Activated T-cell treated with anti-CD3 and anti-CD28 coated beads, Interleukin-2, amount 50 U/mL, for 24 hours (primary cell): ENCODE data around the gene GALNT2.

Experiments
- DNase-seq: peaks from one replicate; pipeline ENCODE4 v3.0.0-alpha.2; 2020
- H3K27ac Mint-ChIP-seq: 2 replicates; pipeline ENCODE4 v1.8.0; 2020; ENCODE audit warnings: mild to moderate bottlenecking, mixed read lengths
- H3K27me3 Mint-ChIP-seq: 2 replicates; pipeline ENCODE4 v1.8.0; 2020; ENCODE audit warnings: mixed read lengths
- H3K36me3 Mint-ChIP-seq: 2 replicates; pipeline ENCODE4 v1.8.0; 2020; ENCODE audit warnings: low read depth, mixed read lengths
- H3K4me1 Mint-ChIP-seq: 2 replicates; pipeline ENCODE4 v1.8.0; 2020; ENCODE audit warnings: low read depth, mixed read lengths
- H3K4me3 Mint-ChIP-seq: 2 replicates; pipeline ENCODE4 v1.8.0; 2020; ENCODE audit warnings: mild to moderate bottlenecking, moderate library complexity, mixed read lengths
- H3K9me3 Mint-ChIP-seq: 2 replicates; pipeline ENCODE4 v1.8.0; 2020; ENCODE audit warnings: mixed read lengths

GALNT2 gene

GRCh38 chr1:230061801-230062200, 5.2 kb upstream of the GALNT2 start:
- no peak for DNase-seq
- Mint-ChIP-seq H3K27ac (no peak overlapping the region), H3K4me1 (peaks cover 16% of the 10 kb centered on the region), H3K27me3 (no peaks in the 10 kb centered on the region), H3K4me3 (no peak overlapping the region), H3K9me3 (peaks cover 17% of the 10 kb centered on the region), H3K36me3 (no peaks in the 10 kb centered on the region)

DNA sequence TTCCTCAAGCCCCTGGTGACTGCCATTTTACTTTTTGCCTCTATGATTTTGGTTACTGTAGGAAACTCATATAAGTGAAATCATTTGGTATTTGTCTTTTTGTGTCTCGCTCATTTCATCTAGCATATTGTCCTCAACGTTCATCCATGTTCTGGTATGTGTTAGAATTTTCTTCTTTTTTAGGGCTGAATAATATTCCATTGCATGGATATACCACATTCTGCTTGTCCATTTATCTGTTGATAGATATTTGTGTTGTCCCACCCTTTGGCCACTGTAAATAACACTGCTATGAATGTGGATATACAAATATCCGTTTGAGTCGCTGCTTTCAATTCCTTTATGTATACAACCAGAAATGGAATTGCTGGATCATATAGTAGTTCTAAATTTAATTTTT, 4.5 kb upstream of the GALNT2 start:
- peaks cover under 1% of the 10 kb centered on the region for H3K36me3 Mint-ChIP-seq

DNA sequence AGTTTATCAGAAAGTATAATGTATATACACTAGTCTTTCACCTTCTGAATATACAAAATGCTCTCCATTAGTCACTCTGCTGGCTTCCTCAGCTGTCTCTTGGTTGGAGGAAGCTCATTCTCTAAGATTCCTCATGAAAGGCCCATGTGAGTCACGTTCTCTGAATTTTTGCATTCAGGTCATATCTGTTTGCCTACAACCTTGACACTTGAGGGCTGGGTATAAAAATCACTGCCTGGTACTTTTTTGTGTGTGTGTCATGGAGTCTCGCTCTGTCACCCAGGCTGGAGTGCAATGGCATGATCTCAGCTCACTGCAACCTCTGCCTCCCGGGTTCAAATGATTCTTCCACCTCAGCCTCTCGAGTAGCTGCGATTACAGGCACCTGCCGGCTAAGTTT, 2.8 kb upstream of the GALNT2 start:
- Mint-ChIP-seq H3K9me3 (peaks cover 17% of the 10 kb centered on the region), H3K4me1 (peaks cover 25% of the 10 kb centered on the region), H3K27ac (no peak overlapping the region), H3K36me3 (peaks cover 17% of the 10 kb centered on the region), H3K4me3 (no peak overlapping the region), H3K27me3 (no peaks in the 10 kb centered on the region)
- no peak for DNase-seq

More for the DNA sequence above, 4.5 kb upstream of the GALNT2 start:
- Mint-ChIP-seq H3K4me1 (peaks cover 16% of the 10 kb centered on the region), H3K27me3 (no peaks in the 10 kb centered on the region), H3K27ac (no peak overlapping the region), H3K9me3 (peaks cover 17% of the 10 kb centered on the region), H3K4me3 (no peak overlapping the region)
- no peak for DNase-seq

DNA sequence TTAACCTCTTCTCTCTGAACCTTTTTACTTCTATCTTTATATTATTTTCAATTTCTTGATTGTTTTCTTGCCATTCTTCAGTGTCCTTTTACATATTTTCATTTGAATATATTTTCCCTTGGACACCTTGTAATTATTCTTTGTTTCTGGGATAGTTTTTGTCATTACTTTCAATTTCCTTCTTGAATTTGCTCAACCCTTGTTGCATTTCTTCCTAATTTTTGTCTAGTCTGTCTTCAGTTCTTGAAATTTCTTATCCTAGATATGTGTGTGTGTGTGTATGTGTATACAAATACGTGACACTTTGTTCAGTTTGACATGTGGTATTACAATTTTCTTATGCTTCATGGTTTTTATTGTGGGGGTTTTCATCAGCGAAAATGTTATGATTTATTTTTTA, 1.9 kb upstream of the GALNT2 start:
- H3K27ac Mint-ChIP-seq: no peak overlapping the region
- peaks cover 17% of the 10 kb centered on the region for H3K9me3 Mint-ChIP-seq
- no peak overlapping the region for H3K4me3 Mint-ChIP-seq
- peaks cover 33% of the 10 kb centered on the region for H3K4me1 Mint-ChIP-seq
- DNase-seq: no peak
- H3K27me3 Mint-ChIP-seq: no peaks in the 10 kb centered on the region
- H3K36me3 Mint-ChIP-seq: peaks cover 17% of the 10 kb centered on the region

GRCh38 chr1:230065571-230065970, 1.5 kb upstream of the GALNT2 start:
- H3K36me3 Mint-ChIP-seq: peaks cover 20% of the 10 kb centered on the region
- peaks cover 17% of the 10 kb centered on the region for H3K9me3 Mint-ChIP-seq
- no peak overlapping the region for H3K4me3 Mint-ChIP-seq
- H3K27me3 Mint-ChIP-seq: no peaks in the 10 kb centered on the region
- peaks cover 37% of the 10 kb centered on the region for H3K4me1 Mint-ChIP-seq
- no peak overlapping the region for H3K27ac Mint-ChIP-seq
- no peak for DNase-seq

DNA sequence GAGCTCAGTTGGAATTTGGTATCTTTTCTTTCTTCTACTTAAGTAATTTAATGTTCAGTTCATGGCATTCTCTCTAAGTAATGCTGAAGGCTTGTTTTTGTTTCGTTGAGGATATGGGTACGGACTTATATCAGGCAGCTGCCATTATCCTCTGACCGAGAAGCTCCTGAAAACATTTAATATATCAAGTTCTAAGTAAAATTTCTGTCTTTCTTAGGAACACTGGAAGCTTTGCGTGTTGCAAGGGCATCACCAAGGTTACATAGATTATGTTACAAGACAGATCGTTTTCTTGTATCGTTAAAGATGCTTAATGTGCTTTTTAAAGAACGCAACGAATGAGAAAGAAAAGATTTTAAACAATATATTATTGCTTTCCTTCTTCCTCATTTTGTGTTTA, 1.0 kb upstream of the GALNT2 start:
- peak overlapping the region; percentile 81 for H3K4me3 Mint-ChIP-seq
- no peaks in the 10 kb centered on the region for H3K27me3 Mint-ChIP-seq
- peak overlapping the region; percentile 89 for H3K27ac Mint-ChIP-seq
- no peak for DNase-seq
- H3K9me3 Mint-ChIP-seq: peaks cover 17% of the 10 kb centered on the region
- peaks cover 24% of the 10 kb centered on the region for H3K36me3 Mint-ChIP-seq
- peaks cover 42% of the 10 kb centered on the region for H3K4me1 Mint-ChIP-seq

DNA sequence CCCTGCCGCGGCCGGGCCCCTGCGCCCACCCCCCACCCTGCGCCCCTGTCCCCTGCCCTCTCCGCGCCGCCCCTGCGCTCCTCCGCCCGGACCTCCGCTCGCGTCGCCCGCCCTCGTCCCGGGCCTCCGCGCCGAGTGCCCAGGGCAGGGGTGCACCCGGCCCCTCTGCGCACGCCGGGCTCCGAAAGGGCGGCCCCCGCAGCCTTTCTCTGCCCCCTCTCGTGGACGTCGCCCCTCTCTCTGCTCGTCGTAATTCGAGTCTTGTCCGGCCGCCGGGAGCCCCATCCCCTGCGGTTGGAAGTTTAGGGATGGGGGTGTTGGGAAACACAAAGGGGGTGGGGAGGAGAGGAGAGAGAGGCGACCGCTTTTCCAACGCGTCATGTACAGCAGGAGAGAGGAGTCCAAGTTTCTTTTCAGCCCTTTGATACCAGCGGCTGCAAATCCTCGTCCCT, 407 bp downstream of the GALNT2 start:
- H3K27ac Mint-ChIP-seq: peak overlapping the region; percentile 90
- H3K4me3 Mint-ChIP-seq: peak overlapping the region; percentile 86
- H3K27me3 Mint-ChIP-seq: no peaks in the 10 kb centered on the region
- H3K9me3 Mint-ChIP-seq: peaks cover 14% of the 10 kb centered on the region
- DNase-seq: peak; percentile 64
- H3K4me1 Mint-ChIP-seq: peaks cover 53% of the 10 kb centered on the region
- peaks cover 26% of the 10 kb centered on the region for H3K36me3 Mint-ChIP-seq

- Mint-ChIP-seq H3K4me1 (peaks cover 58% of the 10 kb centered on the region), H3K9me3 (peaks cover 12% of the 10 kb centered on the region), H3K36me3 (peaks cover 26% of the 10 kb centered on the region), H3K4me3 (peak overlapping the region; percentile 86), H3K27me3 (no peaks in the 10 kb centered on the region), H3K27ac (peak overlapping the region; percentile 90)
- peak; percentile 59 for DNase-seq
These were observed 1.0 kb downstream of the GALNT2 start for GRCh38 chr1:230067871-230068620.

- Mint-ChIP-seq H3K9me3 (peaks cover 8% of the 10 kb centered on the region), H3K27ac (peak overlapping the region; percentile 90), H3K4me1 (peaks cover 63% of the 10 kb centered on the region), H3K36me3 (peaks cover 28% of the 10 kb centered on the region), H3K4me3 (peak overlapping the region; percentile 86), H3K27me3 (no peaks in the 10 kb centered on the region)
- DNase-seq: no peak
These were observed 1.5 kb downstream of the GALNT2 start for GRCh38 chr1:230068621-230068873.

DNA sequence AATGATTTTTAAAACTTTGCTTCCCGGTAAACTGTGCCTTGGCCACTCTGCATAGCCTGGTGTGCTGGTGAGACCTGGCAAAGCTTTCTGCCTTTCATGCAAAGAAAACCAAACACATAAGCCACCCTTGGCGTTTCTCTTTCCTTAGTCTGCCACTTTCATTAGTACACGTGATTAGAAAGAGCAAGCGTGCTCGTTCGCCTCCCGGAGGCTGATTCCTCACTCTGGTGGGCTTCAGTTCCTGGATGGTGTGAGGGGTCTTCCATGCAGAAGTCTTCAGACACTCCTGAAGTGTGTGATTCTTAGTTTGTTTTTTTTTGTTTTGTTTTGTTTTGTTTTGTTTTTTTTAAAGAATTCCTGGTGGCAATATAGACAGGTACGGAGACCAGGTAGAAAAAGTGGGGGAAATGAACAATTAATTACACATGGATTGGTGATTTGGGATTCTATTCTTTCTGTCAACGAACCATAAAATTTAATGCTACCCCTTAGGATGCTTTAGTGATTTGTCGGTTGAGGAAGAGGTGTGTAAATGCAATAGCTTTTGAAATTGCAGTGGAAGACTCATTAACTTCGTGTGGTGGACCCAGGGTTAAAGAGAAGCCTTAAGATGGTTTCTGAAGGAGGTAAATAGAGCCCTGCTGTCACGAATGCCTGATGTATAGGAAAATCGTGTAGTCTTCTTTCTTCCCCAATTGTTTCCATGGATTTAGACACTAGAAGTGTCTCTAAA, 2.1 kb downstream of the GALNT2 start:
- Mint-ChIP-seq H3K9me3 (peaks cover 7% of the 10 kb centered on the region), H3K36me3 (peaks cover 28% of the 10 kb centered on the region), H3K27me3 (no peaks in the 10 kb centered on the region), H3K4me1 (peaks cover 68% of the 10 kb centered on the region), H3K27ac (peak overlapping the region; percentile 90), H3K4me3 (peak overlapping the region; percentile 86)
- DNase-seq: no peak

DNA sequence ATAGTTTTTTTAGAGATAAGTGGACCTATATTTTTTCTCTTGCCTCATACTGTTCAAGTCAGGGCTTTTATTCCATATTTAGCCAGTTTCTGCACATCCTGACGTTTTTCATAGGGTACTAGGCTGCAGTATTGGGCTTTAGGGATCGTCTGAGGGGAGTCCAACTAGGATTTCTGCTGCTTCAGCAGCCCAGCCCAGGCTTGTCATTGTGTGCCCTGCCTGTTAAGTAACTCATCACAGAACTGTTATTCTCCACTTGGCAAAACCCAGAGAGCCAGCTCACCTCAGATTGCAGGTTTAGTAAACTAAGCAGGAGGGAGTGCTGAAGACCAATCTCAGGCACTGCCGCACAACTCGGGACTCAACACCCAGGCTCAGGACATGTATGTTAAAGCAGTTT, 2.8 kb downstream of the GALNT2 start:
- DNase-seq: no peak
- peaks cover 28% of the 10 kb centered on the region for H3K36me3 Mint-ChIP-seq
- H3K4me3 Mint-ChIP-seq: peak overlapping the region; percentile 86
- peak overlapping the region; percentile 44 for H3K27ac Mint-ChIP-seq
- peaks cover 71% of the 10 kb centered on the region for H3K4me1 Mint-ChIP-seq
- no peaks in the 10 kb centered on the region for H3K27me3 Mint-ChIP-seq
- peaks cover 3% of the 10 kb centered on the region for H3K9me3 Mint-ChIP-seq

DNA sequence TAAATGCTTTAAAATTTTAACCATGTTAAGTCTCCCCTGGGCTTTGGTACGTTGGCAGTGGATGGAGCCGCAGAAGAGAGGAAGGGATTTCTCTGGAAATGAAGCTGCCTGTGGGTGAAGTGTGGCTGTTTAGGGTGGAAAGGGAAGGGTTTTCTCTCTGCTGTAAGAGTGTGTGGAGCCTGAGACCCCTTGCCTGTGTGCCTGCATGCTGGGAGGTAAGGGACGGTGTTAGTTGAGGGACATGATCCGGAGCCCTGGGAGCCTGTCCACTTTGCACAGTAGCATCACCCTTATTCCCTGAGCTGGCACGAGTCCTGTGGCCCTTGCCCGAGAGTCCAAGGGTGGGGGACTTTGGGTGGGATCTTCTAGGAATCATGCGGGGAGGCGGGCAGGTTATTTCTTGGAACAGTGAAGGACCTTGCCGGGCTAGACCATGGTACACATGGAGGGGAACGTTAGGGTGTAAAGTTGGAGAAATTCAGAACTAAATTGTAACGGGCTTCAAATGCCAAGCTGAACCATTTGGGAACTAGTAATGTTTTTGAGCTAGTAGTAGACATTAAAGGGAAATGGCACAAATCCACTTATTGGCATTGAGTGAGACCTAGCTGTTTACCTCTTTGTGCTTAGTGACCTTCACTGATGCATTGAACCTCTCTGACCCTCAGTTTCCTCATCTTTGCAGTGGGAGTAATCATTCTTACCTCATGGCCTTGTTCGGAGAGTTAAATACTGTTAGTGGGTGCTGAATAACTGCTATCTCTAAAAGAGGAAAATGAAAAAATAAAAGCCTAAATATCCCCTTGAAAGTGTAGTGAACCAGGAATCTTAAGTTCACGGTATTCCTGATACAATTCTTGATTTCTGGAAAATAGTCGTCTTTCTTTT, 3.5 kb downstream of the GALNT2 start:
- H3K36me3 Mint-ChIP-seq: peaks cover 31% of the 10 kb centered on the region
- peaks cover 70% of the 10 kb centered on the region for H3K4me1 Mint-ChIP-seq
- DNase-seq: no peak
- H3K4me3 Mint-ChIP-seq: peak overlapping the region; percentile 86
- H3K9me3 Mint-ChIP-seq: no peaks in the 10 kb centered on the region
- no peaks in the 10 kb centered on the region for H3K27me3 Mint-ChIP-seq
- H3K27ac Mint-ChIP-seq: peak overlapping the region; percentile 51

GRCh38 chr1:230071316-230071715, 4.3 kb downstream of the GALNT2 start:
- no peaks in the 10 kb centered on the region for H3K27me3 Mint-ChIP-seq
- DNase-seq: no peak
- no peaks in the 10 kb centered on the region for H3K9me3 Mint-ChIP-seq
- peaks cover 70% of the 10 kb centered on the region for H3K4me1 Mint-ChIP-seq
- H3K27ac Mint-ChIP-seq: peak overlapping the region; percentile 37
- no peak overlapping the region for H3K4me3 Mint-ChIP-seq
- peaks cover 39% of the 10 kb centered on the region for H3K36me3 Mint-ChIP-seq

DNA sequence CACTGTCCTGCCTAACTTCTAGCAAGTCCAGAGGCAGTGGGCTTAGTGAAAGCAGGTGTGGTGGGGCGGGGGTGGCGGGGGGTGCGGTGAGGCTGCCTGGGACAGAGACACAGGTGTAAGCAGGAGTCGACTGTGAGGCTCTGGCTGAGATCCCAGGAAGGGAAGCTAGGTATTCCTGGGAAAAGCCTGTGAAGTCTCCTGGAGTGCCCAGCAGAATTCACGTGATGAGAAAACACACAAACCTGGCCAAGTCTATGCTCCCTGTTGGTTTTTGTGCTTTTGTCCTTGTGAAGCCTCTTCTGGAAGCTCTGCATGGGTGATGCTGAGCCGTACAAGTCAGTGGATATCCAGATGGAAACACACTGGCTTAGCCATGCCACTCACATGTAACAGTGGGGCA, 5.3 kb downstream of the GALNT2 start:
- no peaks in the 10 kb centered on the region for H3K9me3 Mint-ChIP-seq
- peaks cover 48% of the 10 kb centered on the region for H3K36me3 Mint-ChIP-seq
- H3K4me1 Mint-ChIP-seq: peaks cover 77% of the 10 kb centered on the region
- DNase-seq: no peak
- H3K27me3 Mint-ChIP-seq: no peaks in the 10 kb centered on the region
- H3K27ac Mint-ChIP-seq: no peak overlapping the region
- H3K4me3 Mint-ChIP-seq: no peak overlapping the region
